Measurements from ENCODE around the gene ICA1.

ICA1 gene

GRCh38 chr7:8201846-8202441 is 60.0 kb downstream of the ICA1 start:
- no peak for DNase-seq (ENCODE audit: low read depth, low spot score)

- no peak for DNase-seq (ENCODE audit: low read depth, low spot score)
Measured at GRCh38 chr7:8200717-8201116, 61.2 kb downstream of the ICA1 start.

GRCh38 chr7:8200316-8200715 is 61.7 kb downstream of the ICA1 start:
- no peak for DNase-seq (ENCODE audit: low read depth, low spot score)

GRCh38 chr7:8197994-8198698 is 63.8 kb downstream of the ICA1 start:
- no peak for DNase-seq (ENCODE audit: low read depth, low spot score)

- DNase-seq (ENCODE audit: low read depth, low spot score), result no peak
Measured at GRCh38 chr7:8192897-8193296, 69.1 kb downstream of the ICA1 start.

GRCh38 chr7:8190119-8190895 is 71.7 kb downstream of the ICA1 start:
- no peak for DNase-seq (ENCODE audit: low read depth, low spot score)

GRCh38 chr7:8189625-8190024 is 72.3 kb downstream of the ICA1 start:
- DNase-seq (ENCODE audit: low read depth, low spot score), result no peak

- DNase-seq (ENCODE audit: low read depth, low spot score), result no peak
Measured at GRCh38 chr7:8185926-8186683, 75.9 kb downstream of the ICA1 start.

- DNase-seq (ENCODE audit: low read depth, low spot score), result no peak
Measured at GRCh38 chr7:8184221-8184620, 77.7 kb downstream of the ICA1 start.

GRCh38 chr7:8179486-8179885 is 82.5 kb downstream of the ICA1 start:
- DNase-seq (ENCODE audit: low read depth, low spot score), result no peak

- DNase-seq (ENCODE audit: low read depth, low spot score), result no peak
Measured at GRCh38 chr7:8178353-8178752, 83.6 kb downstream of the ICA1 start.

GRCh38 chr7:8177109-8177933 is 84.6 kb downstream of the ICA1 start:
- no peak for DNase-seq (ENCODE audit: low read depth, low spot score)

- no peak for DNase-seq (ENCODE audit: low read depth, low spot score)
Measured at GRCh38 chr7:8176370-8177081, 85.4 kb downstream of the ICA1 start.

GRCh38 chr7:8175929-8176369 is 86.0 kb downstream of the ICA1 start:
- no peak for DNase-seq (ENCODE audit: low read depth, low spot score)

- no peak for DNase-seq (ENCODE audit: low read depth, low spot score)
Measured at GRCh38 chr7:8172372-8173354, 89.3 kb downstream of the ICA1 start.

- no peak for DNase-seq (ENCODE audit: low read depth, low spot score)
Measured at GRCh38 chr7:8169171-8169570, 92.8 kb downstream of the ICA1 start.

GRCh38 chr7:8168336-8168735 is 93.6 kb downstream of the ICA1 start:
- no peak for DNase-seq (ENCODE audit: low read depth, low spot score)

GRCh38 chr7:8165150-8165549 is 96.8 kb downstream of the ICA1 start:
- DNase-seq (ENCODE audit: low read depth, low spot score), result no peak

- no peak for DNase-seq (ENCODE audit: low read depth, low spot score)
Measured at GRCh38 chr7:8162181-8162580, 99.8 kb downstream of the ICA1 start.
